Measurements from ENCODE around the gene DDX31. TPM values are rescaled to one million over a fixed set of nuclear protein-coding genes. Genes with fewer than 3 reads are reported as not detected.

DDX31 gene
- total RNA-seq, 1 experiment from 2014 or later, result 28.4 TPM

- Histone ChIP-seq H3K4me2 (ENCODE audit: insufficient read depth, insufficient read length, low read length) (no peak overlapping the region), H3K79me2 (ENCODE audit: insufficient read depth, low read length) (no peaks in the 10 kb centered on the region), H3K9me3 (ENCODE audit: control insufficient read depth, low read depth, low read length) (no peaks in the 10 kb centered on the region), H2BK20ac (ENCODE audit: low read depth, low read length, poor library complexity, severe bottlenecking) (no peak overlapping the region), H2BK5ac (ENCODE audit: insufficient read length, low read length) (no peak overlapping the region), H3K27me3 (ENCODE audit: insufficient read depth, low read length) (peaks cover 28% of the 10 kb centered on the region), H3K27ac (ENCODE audit: insufficient read length, low read depth, low read length) (no peak overlapping the region), H3K14ac (ENCODE audit: insufficient read depth, low read length) (no peak overlapping the region), H4K8ac (replicated peaks; ENCODE audit: insufficient read length, low read depth, low read length) (no peak overlapping the region), H4K91ac (ENCODE audit: insufficient read length, low read depth, low read length) (no peak overlapping the region), H2BK120ac (ENCODE audit: low read depth, low read length, poor library complexity, severe bottlenecking) (no peak overlapping the region), H4K20me1 (ENCODE audit: control insufficient read depth, insufficient read depth, insufficient read length) (no peaks in the 10 kb centered on the region), H2BK15ac (ENCODE audit: low read depth, low read length) (no peak overlapping the region), H3K23ac (ENCODE audit: insufficient read length, low read depth, low read length) (no peak overlapping the region), H3T11ph (ENCODE audit: low read length) (no peak overlapping the region), H2AK5ac (ENCODE audit: insufficient read length, low read length) (no peak overlapping the region), H2BK12ac (ENCODE audit: insufficient read length, low read depth, low read length) (no peak overlapping the region), H3K23me2 (ENCODE audit: insufficient read length, low read depth, low read length, poor library complexity, severe bottlenecking) (peaks cover 19% of the 10 kb centered on the region), H4K5ac (ENCODE audit: insufficient read length, low read depth, low read length) (no peak overlapping the region), H3K18ac (ENCODE audit: insufficient read length, low read depth, low read length) (no peak overlapping the region), H3K79me1 (ENCODE audit: insufficient read depth, low read depth, low read length, poor library complexity, severe bottlenecking) (no peaks in the 10 kb centered on the region), H3K4ac (ENCODE audit: low read depth, low read length) (no peak overlapping the region), H3K4me1 (ENCODE audit: insufficient read depth, low read length) (peaks cover 5% of the 10 kb centered on the region; the same call in 1 of the 2 replicates), H3K9ac (ENCODE audit: extremely low read depth, insufficient read length, low read length) (no peak overlapping the region), H2AFZ (ENCODE audit: low read length) (no peak overlapping the region), H3K56ac (ENCODE audit: insufficient read length, low read depth, low read length) (no peak overlapping the region)
- no peaks in the 10 kb centered on the region for H3K9me3 Mint-ChIP-seq
- TF ChIP-seq CTCF (conservative IDR thresholded peaks at IDR 0.05), result no peak
- no peak overlapping the region for H3K27ac Mint-ChIP-seq
- peaks cover 8 to 36% (median 11%) of the 10 kb centered on the region in 3 experiments; a peak in 5 of 7 replicates for H3K36me3 Mint-ChIP-seq (ENCODE audit: insufficient read depth in 1 of 3, low read depth in 3 of 3)
- H3K4me1 Mint-ChIP-seq, result peaks cover 31 to 67% of the 10 kb centered on the region in 2 experiments
- H3K27me3 Mint-ChIP-seq (ENCODE audit: low read depth), result peaks cover 40% of the 10 kb centered on the region
- DNase-seq, result no peak
- WGBS (ENCODE audit: extremely low coverage, insufficient read length, low lambda C conversion rate), result no CpG with 5 or more reads among the region's 13 CpGs
- no peak overlapping the region for H3K4me3 Mint-ChIP-seq
Observed at GRCh38 chr9:132594412-132594811, 75.4 kb downstream of the DDX31 start.
